ENCODE results near the gene POLR3A.

The POLR3A gene

GRCh38 chr10:77919713-77920108 is 109.6 kb downstream of the POLR3A start:
- H3K4me3 ChIP-seq (ENCODE audit: insufficient read depth, low read length, poor library complexity, severe bottlenecking) = no peak overlapping the region
- H4K20me1 ChIP-seq (ENCODE audit: low read depth, low read length) = no peaks in the 10 kb centered on the region
- H3K9me3 ChIP-seq (ENCODE audit: insufficient read depth, low read length) = no peaks in the 10 kb centered on the region
- no peaks in the 10 kb centered on the region for H3K9me2 ChIP-seq (replicated peaks; ENCODE audit: insufficient read depth, low read length)
- no peaks in the 10 kb centered on the region for H3K79me2 ChIP-seq (ENCODE audit: insufficient read depth, low read length)
- H3K4me2 ChIP-seq (ENCODE audit: low read depth, low read length, poor library complexity, severe bottlenecking) = no peak overlapping the region
- no peaks in the 10 kb centered on the region for H3K27me3 ChIP-seq (ENCODE audit: low read length)
- no peak overlapping the region for H3K27ac ChIP-seq (ENCODE audit: low read depth, low read length)
- TF ChIP-seq EZH2phosphoT487 (conservative IDR thresholded peaks at IDR 0.05; ENCODE audit: low read length) (no peak), CTCF (IDR thresholded peaks at IDR 0.05; ENCODE audit: insufficient read depth, low read length, poor library complexity, severe bottlenecking) (no peak)
- H2AFZ ChIP-seq (ENCODE audit: low read depth, low read length, severe bottlenecking) = no peak overlapping the region
- no peaks in the 10 kb centered on the region for H3F3A ChIP-seq (ENCODE audit: insufficient read depth)
- no peak overlapping the region for H3K9ac ChIP-seq (ENCODE audit: low read length)
- no peaks in the 10 kb centered on the region for H3K36me3 ChIP-seq (ENCODE audit: low read length)

All from SU-DHL-6 (cell line).